Kidney (tissue), 14 donors: Measurements from ENCODE around the gene SHROOM1. TPM values are rescaled to one million over a fixed set of nuclear protein-coding genes. Genes with fewer than 3 reads are reported as not detected.

Source experiments
- DNase-seq, 5 donors: peaks; one replicate each; pipeline ENCODE4 v3.0.0-alpha.2; 2013 to 2020
- FAIRE-seq: peaks from 2 replicates; lab custom pipeline; 2012; peaks lifted over from hg19 to GRCh38; lab: Jason Lieb, UNC
- H3K27ac ChIP-seq, 2 donors: one replicate each; pipeline ENCODE4 v1.7.0; 2013; ENCODE audit warnings: low read depth in 2 of 2, low read length in 2 of 2, inconsistent platforms in 1 of 2
- H3K27me3 ChIP-seq: one replicate; pipeline ENCODE4 v1.7.1; 2013; ENCODE audit warnings: low read length, inconsistent platforms; ENCODE audit not compliant: control insufficient read depth, insufficient read depth
- H3K36me3 ChIP-seq, 3 donors: one replicate each; pipeline versions ENCODE4 v1.7.0 to v1.7.1; 2013; ENCODE audit warnings: low read length in 3 of 3, control low read depth in 1 of 3, inconsistent platforms in 1 of 3; ENCODE audit not compliant: insufficient read depth in 3 of 3, control insufficient read depth in 2 of 3
- H3K4me1 ChIP-seq, 3 donors: one replicate each; pipeline versions ENCODE4 v1.7.0 to v1.7.1; 2013; ENCODE audit warnings: low read length in 3 of 3, inconsistent platforms in 1 of 3, low read depth in 1 of 3; ENCODE audit not compliant: control insufficient read depth in 2 of 3, insufficient read depth in 2 of 3
- H3K4me3 ChIP-seq, 3 donors: one replicate each; pipeline versions ENCODE4 v1.7.0 to v1.8.1; 2013; ENCODE audit warnings: low read length in 3 of 3, control low read depth in 1 of 3, inconsistent platforms in 1 of 3
- H3K9ac ChIP-seq, 3 donors: one replicate each; pipeline versions ENCODE4 v1.7.0 to v1.7.1; 2013; ENCODE audit warnings: low read length in 3 of 3, control low read depth in 1 of 3, inconsistent platforms in 1 of 3
- H3K9me3 ChIP-seq, 3 donors: one replicate each; pipeline versions ENCODE4 v1.7.0 to v1.7.1; 2013; ENCODE audit warnings: low read length in 3 of 3, control low read depth in 1 of 3, inconsistent platforms in 1 of 3; ENCODE audit not compliant: control insufficient read depth in 2 of 3, insufficient read depth in 1 of 3
- intact Hi-C: fragments of 100-400 bp; cut with DNase I; formaldehyde crosslinking; loops from one replicate; pipeline ENCODE4 v1.11.1; 2022
- polyA plus RNA-seq: library from polyadenylated mRNA; stranded (reverse); fragments of 350-450 nt; fragmentation: Illumina TruSeq; extraction: RNeasy Lipid Tissue Mini Kit (QIAGEN cat#74804); gene quantifications from one replicate; pipeline ENCODE4 v1.2.3, GENCODE V29; 2014; ENCODE audit warnings: low read depth, low replicate concordance; ENCODE audit not compliant: insufficient read depth
- total RNA-seq: library from RNA; stranded (reverse); fragmentation: NEBNext Ultra II Directional; extraction: Animal tissue kit (Norgen Biotek cat#: 25700); gene quantifications from one replicate; pipeline ENCODE4 v1.2.1, GENCODE V29; 2021
- TF ChIP-seq, protein P1 (sequence below): IDR thresholded peaks from 3 replicates; pipeline ENCODE4 v1.5.1; 2012; ENCODE audit warnings: mild to moderate bottlenecking, moderate library complexity, borderline replicate concordance; ENCODE audit not compliant: insufficient read depth; ENCODE audit errors: extremely low read depth
- donor health status: control.
- donor health status: control.
- donor health status: control.
- donor health status: control.
- donor health status: control.
- donor health status: DM: yes; HTN: yes; CAD: no.
- donor health status: Normal renal cell carcinoma (clear cell type).

The SHROOM1 gene
- total and polyA plus RNA-seq, 2 donors from 2014 or later, result 7.8 to 13.4 TPM

DNA sequence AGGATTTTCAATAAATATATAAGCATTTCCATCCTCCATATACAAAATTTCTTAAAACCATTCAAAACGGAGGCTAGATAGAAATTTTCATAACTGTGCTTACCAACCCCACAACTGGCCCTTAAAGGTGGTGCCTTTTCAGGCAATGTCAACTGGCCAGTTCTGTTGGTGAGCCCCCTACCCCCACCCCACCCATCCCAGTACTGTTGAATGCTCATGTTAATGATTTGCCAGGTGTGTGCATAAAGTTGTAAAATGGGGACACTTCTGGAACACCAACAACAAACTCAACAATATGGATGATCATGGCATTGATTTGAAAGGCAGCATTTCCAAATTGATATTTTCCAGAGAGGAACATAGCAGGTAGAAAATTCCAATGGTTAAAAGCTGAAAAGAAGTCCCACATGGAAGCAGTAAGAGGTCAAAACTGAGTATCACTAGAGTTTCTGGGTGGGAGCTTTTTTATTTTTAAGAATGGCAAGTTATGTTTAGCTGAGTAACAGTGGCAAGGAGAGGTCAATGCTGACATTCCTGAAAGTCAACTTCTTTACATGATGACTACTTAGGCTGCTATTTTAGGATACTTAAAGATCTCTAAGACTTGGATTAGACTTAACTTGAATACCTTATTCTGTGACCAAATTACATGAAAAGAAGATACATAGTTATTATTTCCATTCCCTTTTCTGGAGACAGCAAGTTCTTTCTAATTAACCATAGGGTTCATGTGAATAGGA, 45.7 kb upstream of the SHROOM1 start:
- DNase-seq (no peak), FAIRE-seq (no peak)
- H3K27me3 ChIP-seq, result no peaks in the 10 kb centered on the region
- no peak overlapping the region for H3K4me3 ChIP-seq
- H3K9ac ChIP-seq, result no peak overlapping the region
- H3K27ac ChIP-seq, result peak overlapping the region in 1 of 2 donors; percentile 1
- H3K4me1 ChIP-seq, result peaks cover 0 to 33% (median 11%) of the 10 kb centered on the region in 3 donors
- H3K9me3 ChIP-seq, result no peaks in the 10 kb centered on the region
- peaks cover 11 to 36% (median 25%) of the 10 kb centered on the region in 3 donors for H3K36me3 ChIP-seq
- intact Hi-C loops, result no loop called here
- TF ChIP-seq, protein P1, sequence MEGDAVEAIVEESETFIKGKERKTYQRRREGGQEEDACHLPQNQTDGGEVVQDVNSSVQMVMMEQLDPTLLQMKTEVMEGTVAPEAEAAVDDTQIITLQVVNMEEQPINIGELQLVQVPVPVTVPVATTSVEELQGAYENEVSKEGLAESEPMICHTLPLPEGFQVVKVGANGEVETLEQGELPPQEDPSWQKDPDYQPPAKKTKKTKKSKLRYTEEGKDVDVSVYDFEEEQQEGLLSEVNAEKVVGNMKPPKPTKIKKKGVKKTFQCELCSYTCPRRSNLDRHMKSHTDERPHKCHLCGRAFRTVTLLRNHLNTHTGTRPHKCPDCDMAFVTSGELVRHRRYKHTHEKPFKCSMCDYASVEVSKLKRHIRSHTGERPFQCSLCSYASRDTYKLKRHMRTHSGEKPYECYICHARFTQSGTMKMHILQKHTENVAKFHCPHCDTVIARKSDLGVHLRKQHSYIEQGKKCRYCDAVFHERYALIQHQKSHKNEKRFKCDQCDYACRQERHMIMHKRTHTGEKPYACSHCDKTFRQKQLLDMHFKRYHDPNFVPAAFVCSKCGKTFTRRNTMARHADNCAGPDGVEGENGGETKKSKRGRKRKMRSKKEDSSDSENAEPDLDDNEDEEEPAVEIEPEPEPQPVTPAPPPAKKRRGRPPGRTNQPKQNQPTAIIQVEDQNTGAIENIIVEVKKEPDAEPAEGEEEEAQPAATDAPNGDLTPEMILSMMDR, result no peak

- FAIRE-seq, result no peak
- H3K9ac ChIP-seq, result no peak overlapping the region
- peaks cover 6 to 24% (median 16%) of the 10 kb centered on the region in 3 donors for H3K36me3 ChIP-seq
Measured at GRCh38 chr5:132873930-132874271, 43.5 kb upstream of the SHROOM1 start.

GRCh38 chr5:132873119-132873929, 42.9 kb upstream of the SHROOM1 start, which contains the start of gene LEAP2:
Gene LEAP2 (plus strand): TSS chr5:132873668. CDS start chr5:132873695, 27 bp downstream.
- Histone ChIP-seq H3K4me1 (peaks cover 0 to 33% (median 11%) of the 10 kb centered on the region in 3 donors), H3K9ac (no peak within 1 kb of the TSS), H3K9me3 (no peaks in the 10 kb centered on the region), H3K4me3 (peak within 1 kb of the TSS in 1 of 3 donors; percentile 24), H3K27ac (peak within 1 kb of the TSS; percentile 75 to 86), H3K36me3 (peaks cover 6 to 25% (median 21%) of the 10 kb centered on the region in 3 donors), H3K27me3 (no peaks in the 10 kb centered on the region)
- intact Hi-C loops, result no loop called here
- TF ChIP-seq, protein P1, result no peak
- FAIRE-seq, result no peak
- DNase-seq, result peak in 1 of 5 donors; percentile 31

More at GRCh38 chr5:132873930-132874271, 43.5 kb upstream of the SHROOM1 start:
- TF ChIP-seq, protein P1, result no peak
- DNase-seq, result no peak
- Histone ChIP-seq H3K27ac (peak overlapping the region; percentile 75 to 86), H3K9me3 (no peaks in the 10 kb centered on the region), H3K4me1 (peaks cover 0 to 33% (median 11%) of the 10 kb centered on the region in 3 donors), H3K27me3 (no peaks in the 10 kb centered on the region), H3K4me3 (peak overlapping the region in 1 of 3 donors; percentile 24)
- intact Hi-C loops, result no loop called here
